ENCODE measurements around the gene APIP.

- TF ChIP-seq EZH2 (IDR thresholded peaks at IDR 0.05) (no peak), POLR2AphosphoS5 (IDR thresholded peaks at IDR 0.05; ENCODE audit: borderline replicate concordance, low read depth, low read length) (no peak)
Measured at GRCh38 chr11:34891611-34892010, 24.6 kb downstream of the APIP start.
